HG02759 (cell line): ENCODE results near the gene TAMALIN.
"Not testable (repeated sequence)": the region's sequence is repeated elsewhere in the genome, so short reads cannot be mapped to it uniquely, and the experiment has no call there.

Experiments
- ATAC-seq: cut with Tn5 transposase; IDR thresholded peaks from one replicate; pipeline ENCODE4 v1.9.1; 2021; ENCODE audit warnings: mild to moderate bottlenecking, moderate library complexity; ENCODE audit not compliant: unreplicated experiment

The TAMALIN gene

GRCh38 chr12:52006726-52007157, at the start of gene TAMALIN:
Gene TAMALIN, plus strand, starts transcription at chr12:52006946. Its CDS starts 74 bp downstream, at chr12:52007020.
- ATAC-seq, result peak; percentile 25

- ATAC-seq, result no peak
Observed at GRCh38 chr12:51958542-51958941, 48.2 kb upstream of the TAMALIN start.

GRCh38 chr12:51959211-51959610, 47.5 kb upstream of the TAMALIN start:
- no peak for ATAC-seq

- ATAC-seq, result no peak
Observed at GRCh38 chr12:51959921-51960320, 46.8 kb upstream of the TAMALIN start.

GRCh38 chr12:51960488-51960887, 46.3 kb upstream of the TAMALIN start:
- no peak for ATAC-seq

- no peak for ATAC-seq
Observed at GRCh38 chr12:51960890-51961289, 45.9 kb upstream of the TAMALIN start.

- ATAC-seq, result no peak
Observed at GRCh38 chr12:51961834-51962233, 44.9 kb upstream of the TAMALIN start.

- ATAC-seq, result no peak
Observed at GRCh38 chr12:51962737-51963136, 44.0 kb upstream of the TAMALIN start.

GRCh38 chr12:51963477-51963876, 43.3 kb upstream of the TAMALIN start:
- no peak for ATAC-seq

- no peak for ATAC-seq
Observed at GRCh38 chr12:51969643-51970042, 37.1 kb upstream of the TAMALIN start.

GRCh38 chr12:51970904-51971646, 35.7 kb upstream of the TAMALIN start:
- peak; percentile 92 for ATAC-seq

GRCh38 chr12:51971679-51972421, 34.9 kb upstream of the TAMALIN start:
- ATAC-seq, result no peak

- no peak for ATAC-seq
Observed at GRCh38 chr12:51972422-51972812, 34.3 kb upstream of the TAMALIN start.

GRCh38 chr12:51972849-51973273, 33.9 kb upstream of the TAMALIN start:
- ATAC-seq, result no peak

GRCh38 chr12:51973560-51973959, 33.2 kb upstream of the TAMALIN start:
- no peak for ATAC-seq

GRCh38 chr12:51974646-51975045, 32.1 kb upstream of the TAMALIN start:
- ATAC-seq, result no peak

GRCh38 chr12:51975196-51975595, 31.6 kb upstream of the TAMALIN start:
- ATAC-seq, result no peak

GRCh38 chr12:51976376-51977160, 30.2 kb upstream of the TAMALIN start:
- ATAC-seq, result no peak

- no peak for ATAC-seq
Observed at GRCh38 chr12:51977320-51977753, 29.4 kb upstream of the TAMALIN start.

GRCh38 chr12:51979306-51979705, 27.4 kb upstream of the TAMALIN start:
- ATAC-seq, result not testable (repeated sequence)

- ATAC-seq, result peak; percentile 85
Observed at GRCh38 chr12:51980051-51980808, 26.5 kb upstream of the TAMALIN start.
